KMS-11 (cell line): ENCODE data around the gene WAC.

Experiments
- H2AFZ ChIP-seq: fragments of 200-600 bp; sonication (generic); 2 replicates; pipeline ENCODE4 v1.6.1; 2016; ENCODE audit warnings: antibody characterized with exemption, mixed run types, low read depth
- H3K27ac ChIP-seq: fragments of 200-600 bp; sonication (generic); 2 replicates; pipeline ENCODE4 v1.6.1; 2016; ENCODE audit warnings: mild to moderate bottlenecking, mixed run types
- H3K27me3 ChIP-seq: fragments of 200-600 bp; sonication (generic); 2 replicates; pipeline ENCODE4 v1.6.1; 2017; ENCODE audit warnings: mild to moderate bottlenecking, low read depth, mixed run types, moderate library complexity; ENCODE audit not compliant: insufficient read depth
- H3K36me3 ChIP-seq: fragments of 200-600 bp; sonication (generic); 2 replicates; pipeline ENCODE4 v1.6.1; 2017; ENCODE audit warnings: mild to moderate bottlenecking, mixed run types; ENCODE audit not compliant: insufficient read depth
- H3K4me1 ChIP-seq: fragments of 200-600 bp; sonication (generic); 2 replicates; pipeline ENCODE4 v1.6.1; 2016; ENCODE audit warnings: mild to moderate bottlenecking, low read depth, mixed run types; ENCODE audit not compliant: poor library complexity, severe bottlenecking
- H3K4me2 ChIP-seq: fragments of 200-600 bp; sonication (generic); 2 replicates; pipeline ENCODE4 v1.7.0; 2016; ENCODE audit warnings: mild to moderate bottlenecking, mixed run types
- H3K4me3 ChIP-seq: fragments of 200-600 bp; sonication (generic); IDR thresholded peaks from 2 replicates; pipeline ENCODE4 v1.6.1; 2017; ENCODE audit warnings: low read depth, low read length, mixed read lengths; ENCODE audit not compliant: insufficient read depth
- H3K79me2 ChIP-seq: fragments of 200-600 bp; sonication (generic); 2 replicates; pipeline ENCODE4 v1.6.1; 2016; ENCODE audit warnings: low read depth, mixed run types; ENCODE audit not compliant: insufficient read depth
- H3K9ac ChIP-seq: fragments of 200-600 bp; sonication (generic); 2 replicates; pipeline ENCODE4 v1.6.1; 2016; ENCODE audit warnings: mild to moderate bottlenecking, mixed run types
- H4K20me1 ChIP-seq: fragments of 200-600 bp; sonication (generic); 2 replicates; pipeline ENCODE4 v1.6.1; 2016; ENCODE audit warnings: mild to moderate bottlenecking, mixed run types; ENCODE audit not compliant: insufficient read depth
- TF ChIP-seq, protein P1 (sequence below): fragments of 200-600 bp; sonication (generic); conservative IDR thresholded peaks from 2 replicates; pipeline ENCODE4 v1.6.1; 2017; ENCODE audit warnings: low read depth, mild to moderate bottlenecking, antibody characterized with exemption, low read length, moderate library complexity, mixed read lengths

The WAC gene

DNA sequence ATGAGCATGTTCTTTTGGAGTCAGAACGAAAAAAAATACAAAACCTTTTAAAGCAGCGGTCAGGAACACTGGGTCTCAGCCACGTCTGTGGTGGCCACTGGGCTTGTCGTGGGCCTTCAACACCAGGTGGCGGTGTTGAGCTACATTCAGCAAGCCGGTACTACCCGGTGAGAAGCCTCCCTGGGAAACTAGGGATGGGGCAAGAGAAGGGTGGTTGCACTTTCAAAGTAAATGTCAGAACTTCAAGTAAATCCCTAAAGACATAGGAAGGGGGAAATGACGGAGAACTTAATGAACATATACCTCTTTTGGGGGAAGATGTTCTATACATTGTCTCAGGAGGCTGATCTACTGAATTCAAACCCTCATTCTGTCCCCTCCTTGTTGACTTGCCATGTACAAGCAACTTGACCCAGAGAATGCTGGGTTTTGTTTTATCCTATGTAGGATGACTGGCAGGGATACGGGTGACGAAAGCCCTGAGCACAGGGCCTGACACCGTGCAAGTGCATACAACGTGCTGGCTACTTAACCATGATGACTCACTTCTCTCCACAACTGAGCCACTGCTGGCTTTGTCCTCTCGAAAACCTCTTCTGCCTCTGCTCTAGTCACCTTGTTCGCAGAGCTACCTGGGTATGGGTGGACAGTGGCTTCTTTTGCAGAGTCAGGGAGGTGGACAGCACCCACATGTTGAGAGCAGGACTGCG lies 95.4 kb downstream of the WAC start:
- Histone ChIP-seq H3K27me3 (no peaks in the 10 kb centered on the region), H3K36me3 (no peaks in the 10 kb centered on the region), H3K4me3 (no peak overlapping the region), H3K4me2 (no peak overlapping the region), H4K20me1 (no peaks in the 10 kb centered on the region; the same call in 1 of the 2 replicates), H3K79me2 (no peaks in the 10 kb centered on the region), H3K4me1 (peaks cover 10% of the 10 kb centered on the region), H3K9ac (no peak overlapping the region), H2AFZ (peak overlapping the region; percentile 17; the same call in 1 of the 2 replicates), H3K27ac (no peak overlapping the region)
- TF ChIP-seq, protein P1, sequence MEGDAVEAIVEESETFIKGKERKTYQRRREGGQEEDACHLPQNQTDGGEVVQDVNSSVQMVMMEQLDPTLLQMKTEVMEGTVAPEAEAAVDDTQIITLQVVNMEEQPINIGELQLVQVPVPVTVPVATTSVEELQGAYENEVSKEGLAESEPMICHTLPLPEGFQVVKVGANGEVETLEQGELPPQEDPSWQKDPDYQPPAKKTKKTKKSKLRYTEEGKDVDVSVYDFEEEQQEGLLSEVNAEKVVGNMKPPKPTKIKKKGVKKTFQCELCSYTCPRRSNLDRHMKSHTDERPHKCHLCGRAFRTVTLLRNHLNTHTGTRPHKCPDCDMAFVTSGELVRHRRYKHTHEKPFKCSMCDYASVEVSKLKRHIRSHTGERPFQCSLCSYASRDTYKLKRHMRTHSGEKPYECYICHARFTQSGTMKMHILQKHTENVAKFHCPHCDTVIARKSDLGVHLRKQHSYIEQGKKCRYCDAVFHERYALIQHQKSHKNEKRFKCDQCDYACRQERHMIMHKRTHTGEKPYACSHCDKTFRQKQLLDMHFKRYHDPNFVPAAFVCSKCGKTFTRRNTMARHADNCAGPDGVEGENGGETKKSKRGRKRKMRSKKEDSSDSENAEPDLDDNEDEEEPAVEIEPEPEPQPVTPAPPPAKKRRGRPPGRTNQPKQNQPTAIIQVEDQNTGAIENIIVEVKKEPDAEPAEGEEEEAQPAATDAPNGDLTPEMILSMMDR = peak; percentile 96

GRCh38 chr10:28631896-28632583 lies 99.1 kb downstream of the WAC start:
- Histone ChIP-seq H3K27ac (no peak overlapping the region), H3K36me3 (no peaks in the 10 kb centered on the region), H3K79me2 (no peaks in the 10 kb centered on the region), H3K4me2 (no peak overlapping the region), H3K4me1 (no peaks in the 10 kb centered on the region), H4K20me1 (no peaks in the 10 kb centered on the region), H2AFZ (no peak overlapping the region), H3K4me3 (no peak overlapping the region), H3K27me3 (no peaks in the 10 kb centered on the region), H3K9ac (no peak overlapping the region)
- TF ChIP-seq, protein P1 = no peak

DNA sequence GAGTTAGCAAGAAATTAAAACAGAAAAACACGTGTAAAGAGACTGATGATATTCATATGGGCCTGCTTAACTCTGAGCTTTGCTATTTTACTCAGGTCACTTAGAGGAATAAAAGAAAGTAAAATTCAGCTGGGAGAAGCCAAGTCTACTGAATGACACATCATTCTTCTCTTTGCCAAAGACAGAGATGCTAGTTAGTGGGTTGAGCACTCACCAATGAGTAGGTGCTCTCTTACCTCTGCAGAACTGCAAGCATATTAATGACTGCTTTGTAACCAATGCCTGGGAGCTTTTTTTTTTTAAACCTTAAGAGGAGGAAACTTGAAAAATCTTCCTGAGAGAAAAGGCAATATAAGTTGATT lies 99.6 kb downstream of the WAC start:
- Histone ChIP-seq H4K20me1 (no peaks in the 10 kb centered on the region), H3K4me3 (no peak overlapping the region), H3K9ac (no peak overlapping the region), H3K27me3 (no peaks in the 10 kb centered on the region), H3K4me1 (no peaks in the 10 kb centered on the region), H3K79me2 (no peaks in the 10 kb centered on the region), H3K36me3 (no peaks in the 10 kb centered on the region), H3K27ac (no peak overlapping the region), H2AFZ (no peak overlapping the region), H3K4me2 (no peak overlapping the region)
- TF ChIP-seq, protein P1 = no peak

DNA sequence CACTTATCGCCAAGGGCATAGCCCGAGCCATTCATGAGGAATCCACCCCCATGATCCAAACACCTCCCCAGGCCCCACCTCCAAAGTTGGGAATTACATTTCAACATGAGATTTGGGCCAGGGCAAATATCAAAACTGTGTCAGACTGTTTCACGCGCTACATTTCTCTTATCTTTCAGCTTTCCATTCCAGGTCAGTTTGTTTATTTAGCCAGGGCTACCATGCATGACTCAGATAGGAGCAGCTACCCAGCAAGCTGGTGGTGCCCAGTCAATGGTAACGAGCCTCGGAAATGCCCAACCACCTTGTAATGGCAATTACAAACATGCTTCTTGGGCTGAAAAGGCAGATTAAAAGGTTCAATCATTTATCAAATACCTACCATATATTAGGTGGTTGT lies 100.8 kb downstream of the WAC start:
- Histone ChIP-seq H2AFZ (no peak overlapping the region), H3K4me2 (no peak overlapping the region), H3K79me2 (no peaks in the 10 kb centered on the region), H3K27ac (no peak overlapping the region), H3K27me3 (no peaks in the 10 kb centered on the region), H4K20me1 (no peaks in the 10 kb centered on the region), H3K4me1 (no peaks in the 10 kb centered on the region), H3K4me3 (no peak overlapping the region), H3K36me3 (no peaks in the 10 kb centered on the region; the same call in 1 of the 2 replicates), H3K9ac (no peak overlapping the region)
- TF ChIP-seq, protein P1 = no peak
